ENCODE results near the gene PIGQ. TPM values are rescaled to one million over a fixed set of nuclear protein-coding genes. Genes with fewer than 3 reads are reported as not detected.

The PIGQ gene
- total RNA-seq, result 100 to 1,000 TPM in 2 of 5 donors, 10 to 100 TPM in 3; 14.3 to 217 (median 52.6) TPM
- polyA plus RNA-seq, result 10 to 100 TPM; 30.1 to 46.5 (median 38.0) TPM
- long read RNA-seq, donor 1, partial matches to known transcripts, result 0 of 8 reads
- long read RNA-seq, donor 1, other reads (novel, unspliced or antisense), result 0 of 8 reads
- long read RNA-seq, donor 2, transcript PIGQ-210 (2 exons, 1,775 nt), result minor isoform, 7 of 20 reads
- long read RNA-seq, donor 2, transcript PIGQ-216 (1 exons, 1,046 nt), result major isoform, 10 of 20 reads
- long read RNA-seq, donor 2, partial matches to known transcripts, result 0 of 20 reads
- long read RNA-seq, donor 2, other reads (novel, unspliced or antisense), result 0 of 20 reads
- long read RNA-seq, donor 3, partial matches to known transcripts, result 0 of 8 reads
- long read RNA-seq, donor 3, other reads (novel, unspliced or antisense), result 0 of 8 reads
- long read RNA-seq, donor 4, partial matches to known transcripts, result 0 of 2 reads
- long read RNA-seq, donor 4, other reads (novel, unspliced or antisense), result 0 of 2 reads
- long read RNA-seq, donor 5, transcript PIGQ-216 (1 exons, 1,046 nt), result major isoform, 10 of 14 reads
- long read RNA-seq, donor 5, partial matches to known transcripts, result 0 of 14 reads
- long read RNA-seq, donor 5, other reads (novel, unspliced or antisense), result 0 of 14 reads
- long read RNA-seq, donor 6, transcript PIGQ-216 (1 exons, 1,046 nt), result minor isoform, 16 of 66 reads
- long read RNA-seq, donor 6, transcript PIGQ-203 (11 exons, 3,006 nt), result minor isoform, 7 of 66 reads
- long read RNA-seq, donor 6, transcript PIGQ-210 (2 exons, 1,775 nt), result major isoform, 38 of 66 reads
- long read RNA-seq, donor 6, partial matches to known transcripts, result 0 of 66 reads
- long read RNA-seq, donor 6, other reads (novel, unspliced or antisense), result 0 of 66 reads
- long read RNA-seq, donor 7, transcript PIGQ-216 (1 exons, 1,046 nt), result major isoform, 7 of 12 reads
- long read RNA-seq, donor 7, partial matches to known transcripts, result 0 of 12 reads
- long read RNA-seq, donor 7, other reads (novel, unspliced or antisense), result 0 of 12 reads
- long read RNA-seq, donor 8, transcript PIGQ-216 (1 exons, 1,046 nt), result major isoform, 8 of 13 reads
- long read RNA-seq, donor 8, partial matches to known transcripts, result 0 of 13 reads
- long read RNA-seq, donor 8, other reads (novel, unspliced or antisense), result 0 of 13 reads
- long read RNA-seq, donor 9, partial matches to known transcripts, result 0 of 4 reads
- long read RNA-seq, donor 9, other reads (novel, unspliced or antisense), result 0 of 4 reads
- long read RNA-seq, donor 10, partial matches to known transcripts, result 0 of 5 reads
- long read RNA-seq, donor 10, other reads (novel, unspliced or antisense), result 0 of 5 reads

- Histone ChIP-seq H3K4me1 (peaks cover 44 to 79% (median 57%) of the 10 kb centered on the region in 4 donors), H3K27ac (peak within 1 kb of the TSS; percentile 66 to 84 (median 82)), H3K36me3 (peaks cover 4 to 20% (median 14%) of the 10 kb centered on the region in 4 donors), H3K27me3 (peaks cover 0 to 1% (median 0%) of the 10 kb centered on the region in 3 donors), H3K4me3 (peak within 1 kb of the TSS; percentile 91 to 99 (median 94)), H3K9me3 (no peaks in the 10 kb centered on the region)
- WGBS, 5 donors, result 2 to 4% (median 3%) methylated on average over 14 to 87 of the region's 87 CpGs
- DNase-seq, result peak; percentile 64 to 85
- intact Hi-C loops (cut with DNase I; ENCODE audit: low total_unique reads), result loop anchor here (10.0 kb wide), 1 partner anchor 85 kb away; no protein-coding TSS in a partner anchor
- TF ChIP-seq POLR2AphosphoS5 (IDR thresholded peaks at IDR 0.05), result no peak
- TF ChIP-seq CTCF (IDR thresholded peaks at IDR 0.05), result no peak
- TF ChIP-seq POLR2A (IDR thresholded peaks at IDR 0.05), result no peak
- TF ChIP-seq EP300 (IDR thresholded peaks at IDR 0.05), result no peak
These were observed at the start of gene PIGQ for GRCh38 chr16:569445-570254. TSS of gene PIGQ (plus strand) at chr16:569968. CDS start at chr16:574075, 4,107 bp downstream.

- Histone ChIP-seq H3K4me3 (no peak overlapping the region), H3K27me3 (no peaks in the 10 kb centered on the region), H3K4me1 (peaks cover 6 to 28% (median 24%) of the 10 kb centered on the region in 4 donors), H3K36me3 (peaks cover 26 to 48% (median 44%) of the 10 kb centered on the region in 4 donors), H3K9me3 (no peaks in the 10 kb centered on the region), H3K27ac (no peak overlapping the region)
- WGBS, 5 donors, result 93 to 95% (median 93%) methylated on average over 13 of the region's 13 CpGs
- no peak for DNase-seq
- intact Hi-C loops (cut with DNase I; ENCODE audit: low total_unique reads), result no loop called here
- TF ChIP-seq CTCF (IDR thresholded peaks at IDR 0.05), result no peak
- TF ChIP-seq POLR2AphosphoS5 (IDR thresholded peaks at IDR 0.05), result no peak
- no peak for TF ChIP-seq POLR2A (IDR thresholded peaks at IDR 0.05)
- no peak for TF ChIP-seq EP300 (IDR thresholded peaks at IDR 0.05)
These were observed 48.9 kb upstream of the PIGQ start for GRCh38 chr16:520847-521246.

- TF ChIP-seq CTCF (IDR thresholded peaks at IDR 0.05) (peak in 2 of 7 experiments; percentile 9 to 22), POLR2A (IDR thresholded peaks at IDR 0.05) (no peak)
- H3K27ac ChIP-seq, result no peak overlapping the region
- 61 to 72% (median 66%) methylated on average over 25 to 34 of the region's 34 CpGs for WGBS, 5 donors
- intact Hi-C loops (cut with DNase I; ENCODE audit: low total_unique reads), result no loop called here
- H3K9me3 ChIP-seq, result no peaks in the 10 kb centered on the region
- H3K4me3 ChIP-seq, result no peak overlapping the region
- DNase-seq, result peak; percentile 70 to 74
- H3K27me3 ChIP-seq, result no peaks in the 10 kb centered on the region
- H3K4me1 ChIP-seq, result peaks cover 14 to 35% (median 32%) of the 10 kb centered on the region in 4 donors
- peaks cover 22 to 42% (median 37%) of the 10 kb centered on the region in 4 donors for H3K36me3 ChIP-seq
These were observed 48.2 kb upstream of the PIGQ start for GRCh38 chr16:521381-522210.
